Ishikawa (cell line): ENCODE data around the gene INPP4B.

Experiments used
- CREB1 ChIP-seq: IDR thresholded peaks from 2 replicates; pipeline ENCODE4 v1.6.1; 2012; ENCODE audit warnings: low read depth
- EP300 ChIP-seq: IDR thresholded peaks from 2 replicates; pipeline ENCODE4 v1.6.1; 2012; ENCODE audit warnings: borderline replicate concordance
- FOXM1 ChIP-seq: IDR thresholded peaks from 2 replicates; pipeline ENCODE4 v1.6.1; 2012; ENCODE audit warnings: low read depth, borderline replicate concordance
- MAX ChIP-seq: IDR thresholded peaks from 2 replicates; pipeline ENCODE4 v1.6.1; 2012
- RAD21 ChIP-seq: IDR thresholded peaks from 2 replicates; pipeline ENCODE4 v1.6.1; 2012; ENCODE audit warnings: low read depth
- REST ChIP-seq: IDR thresholded peaks from 2 replicates; pipeline ENCODE4 v1.6.1; 2012; ENCODE audit warnings: low read depth, mild to moderate bottlenecking
- TAF1 ChIP-seq: IDR thresholded peaks from 2 replicates; pipeline ENCODE4 v1.6.1; 2012; ENCODE audit warnings: low read depth, mild to moderate bottlenecking
- TEAD4 ChIP-seq: IDR thresholded peaks from 2 replicates; pipeline ENCODE4 v1.6.1; 2012
- USF1 ChIP-seq: IDR thresholded peaks from 2 replicates; pipeline ENCODE4 v1.6.1; 2012
- YY1 ChIP-seq: IDR thresholded peaks from 2 replicates; pipeline ENCODE4 v1.6.1; 2012; ENCODE audit warnings: low read depth

- TF ChIP-seq MAX (no peak), EP300 (no peak), YY1 (no peak), REST (no peak), TEAD4 (no peak), TAF1 (no peak), USF1 (no peak), FOXM1 (no peak), CREB1 (no peak), RAD21 (no peak)
Observed at GRCh38 chr4:142128529-142128928, 717.6 kb downstream of the INPP4B start.
